NCI-H774 (cell line): ENCODE results near the gene PSMC4.

Experiments
- DNase-seq: peaks from one replicate; lab custom pipeline; 2025; lab: John Stamatoyannopoulos, UW

Gene PSMC4

GRCh38 chr19:39993605-39994004 is 22.6 kb downstream of the PSMC4 start:
- no peak for DNase-seq

- DNase-seq = no peak
These were observed 23.4 kb downstream of the PSMC4 start for GRCh38 chr19:39994361-39994760.

GRCh38 chr19:39995794-39996193 is 24.8 kb downstream of the PSMC4 start:
- DNase-seq = no peak

- DNase-seq = peak; percentile 44
These were observed 25.3 kb downstream of the PSMC4 start for GRCh38 chr19:39996218-39996810.

- peak; percentile 71 for DNase-seq
These were observed 26.1 kb downstream of the PSMC4 start, which contains the start of gene ZNF546 for GRCh38 chr19:39996811-39997637. TSS of gene ZNF546 (plus strand) at chr19:39997060. CDS start at chr19:39998327, 1,267 bp downstream.

- no peak for DNase-seq
These were observed 26.8 kb downstream of the PSMC4 start for GRCh38 chr19:39997638-39998216.

- no peak for DNase-seq
These were observed 27.5 kb downstream of the PSMC4 start for GRCh38 chr19:39998501-39998900.

GRCh38 chr19:40005691-40006272 is 34.8 kb downstream of the PSMC4 start:
- DNase-seq = no peak

GRCh38 chr19:40006273-40006691 is 35.3 kb downstream of the PSMC4 start:
- DNase-seq = no peak

GRCh38 chr19:40009674-40010073 is 38.7 kb downstream of the PSMC4 start:
- DNase-seq = no peak

- DNase-seq = no peak
These were observed 43.0 kb downstream of the PSMC4 start for GRCh38 chr19:40013991-40014390.

- no peak for DNase-seq
These were observed 53.0 kb downstream of the PSMC4 start for GRCh38 chr19:40023969-40024368.

GRCh38 chr19:40025938-40026596 is 55.1 kb downstream of the PSMC4 start:
- no peak for DNase-seq

- DNase-seq = no peak
These were observed 55.6 kb downstream of the PSMC4 start for GRCh38 chr19:40026597-40026970.
